ENCODE data around the gene FXYD3. TPM values are rescaled to one million over a fixed set of nuclear protein-coding genes. Genes with fewer than 3 reads are reported as not detected.
A peak's percentile ranks its signal among the peaks of the same experiment; 100 is the strongest.
"Not testable (repeated sequence)": the region's sequence is repeated elsewhere in the genome, so short reads cannot be mapped to it uniquely, and the experiment has no call there.

The FXYD3 gene
- polyA plus RNA-seq, 1 of the 3 experiments (the other 2 are of a cell fraction), result not detected

DNA sequence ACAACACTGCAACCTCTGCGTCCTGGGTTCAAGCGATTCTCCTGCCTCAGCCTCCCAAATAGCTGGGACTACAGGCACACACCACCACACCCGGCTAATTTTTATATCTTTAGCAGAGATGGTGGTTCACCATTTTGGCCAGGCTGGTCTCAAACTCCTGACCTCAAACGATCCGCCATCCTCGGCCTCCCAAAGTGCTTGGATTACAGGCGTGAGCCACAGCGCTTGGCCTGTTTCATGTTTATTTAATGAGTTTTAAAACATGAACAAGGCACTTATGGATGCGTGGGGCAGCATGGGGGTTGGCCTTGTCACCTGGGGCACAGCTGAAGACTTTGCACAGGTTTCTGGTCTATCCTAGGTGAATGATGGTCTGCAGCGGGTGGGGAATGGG, 37.5 kb downstream of the FXYD3 start:
- CTCF ChIA-PET, result interaction anchor here (1.0 to 5.3 kb wide), 10 partner anchors 10 to 119 kb away, joined by 3 to 59 read pairs (median 4); partner anchors contain the start of genes FXYD7 and USF2
- POLR2A ChIA-PET; H3K9ac ChIP-seq; H3F3A ChIP-seq (replicated peaks; ENCODE audit: insufficient read depth); H4K20me1 ChIP-seq (ENCODE audit: insufficient read depth); H3K4me1 ChIP-seq (ENCODE audit: control insufficient read depth in 1 of 2, insufficient read depth in 2 of 2, low read depth in 1 of 2, low read length in 1 of 2); H2AFZ ChIP-seq (ENCODE audit: low read depth); H3K27ac ChIP-seq (ENCODE audit: low read depth in 2 of 2, low read length in 1 of 2); H3K36me3 ChIP-seq (replicated peaks in 1 of 2; ENCODE audit: control insufficient read depth in 1 of 2, insufficient read depth in 2 of 2, low read length in 1 of 2); DNase-seq; H3K9me2 ChIP-seq; H3K4me3 ChIP-seq (ENCODE audit: low read depth in 2 of 2, low read length in 1 of 2); H3K27me3 ChIP-seq (ENCODE audit: insufficient read depth); H3K9me3 ChIP-seq: not testable (repeated sequence)
- WGBS (ENCODE audit: low lambda C conversion rate), result 76% methylated on average over 10 of the region's 10 CpGs
- peak overlapping the region; percentile 98; the same call in 1 of the 2 replicates for H3K4me2 ChIP-seq
- H3K79me2 ChIP-seq (ENCODE audit: insufficient read depth), result peaks cover 19% of the 10 kb centered on the region

DNA sequence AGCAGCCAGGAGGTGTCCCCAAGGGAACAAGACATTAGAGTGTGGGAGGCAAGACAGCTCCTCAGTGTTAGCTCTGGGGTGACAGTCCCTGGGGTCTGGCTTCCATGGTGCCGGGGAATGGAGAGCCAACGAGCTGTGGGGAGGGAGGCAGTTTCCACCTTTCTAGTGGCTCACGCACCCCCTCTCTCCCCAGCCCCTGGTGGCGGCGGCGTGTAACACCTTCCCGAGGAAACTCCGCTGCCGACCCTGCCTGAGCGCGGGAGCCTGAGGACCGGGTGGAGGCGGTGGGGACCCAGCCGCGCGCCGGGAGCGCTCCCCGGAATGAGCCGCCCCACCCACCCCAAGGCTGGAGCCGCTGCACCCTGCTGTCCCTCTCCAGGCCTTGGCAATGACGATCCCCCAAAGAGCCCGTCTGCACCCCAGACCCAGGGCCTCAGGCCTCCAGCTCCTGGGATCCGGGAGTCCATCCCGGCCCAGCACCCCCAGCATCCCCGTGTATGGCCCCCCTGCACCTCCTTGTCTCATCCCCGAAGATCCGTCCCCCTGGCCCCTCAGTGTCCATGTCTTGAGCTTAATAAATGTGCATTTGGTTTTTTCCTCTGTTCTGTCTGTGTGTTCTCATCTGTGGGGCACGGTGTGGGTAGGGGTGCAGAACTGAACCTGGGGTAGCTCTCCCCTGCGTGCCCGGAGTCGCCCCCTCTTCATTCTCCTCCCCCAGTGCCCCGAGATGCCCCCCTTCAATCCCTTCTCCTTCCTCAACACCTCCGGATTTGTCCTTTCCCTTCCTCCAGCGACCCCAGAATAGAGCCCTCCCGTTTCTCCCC, 38.3 kb downstream of the FXYD3 start:
- Histone ChIP-seq H4K20me1 (ENCODE audit: insufficient read depth) (no peaks in the 10 kb centered on the region), H3K9me2 (no peaks in the 10 kb centered on the region), H3K9ac (peak overlapping the region; percentile 90; the same call in 1 of the 2 replicates), H3K4me3 (ENCODE audit: low read depth in 2 of 2, low read length in 1 of 2) (peak overlapping the region; percentile 62 to 90), H3K36me3 (replicated peaks in 1 of 2; ENCODE audit: control insufficient read depth in 1 of 2, insufficient read depth in 2 of 2, low read length in 1 of 2) (peaks cover 3 to 14% of the 10 kb centered on the region in 2 experiments), H3K9me3 (no peaks in the 10 kb centered on the region), H2AFZ (ENCODE audit: low read depth) (peak overlapping the region; percentile 79), H3F3A (replicated peaks; ENCODE audit: insufficient read depth) (peaks cover 4% of the 10 kb centered on the region), H3K27ac (ENCODE audit: low read depth in 2 of 2, low read length in 1 of 2) (peak overlapping the region in 1 of 2 experiments; percentile 57; a peak in 1 of 4 replicates), H3K79me2 (ENCODE audit: insufficient read depth) (peaks cover 19% of the 10 kb centered on the region), H3K4me2 (peak overlapping the region; percentile 98), H3K4me1 (ENCODE audit: control insufficient read depth in 1 of 2, insufficient read depth in 2 of 2, low read depth in 1 of 2, low read length in 1 of 2) (peaks cover 0 to 3% of the 10 kb centered on the region in 2 experiments; a peak in 2 of 4 replicates), H3K27me3 (ENCODE audit: insufficient read depth) (no peaks in the 10 kb centered on the region)
- TF ChIP-seq REST (IDR thresholded peaks at IDR 0.05; ENCODE audit: low read depth, low read length) (no peak), RAD21 (IDR thresholded peaks at IDR 0.05; ENCODE audit: low read length) (peak; percentile 7; the same call in 1 of the 2 replicates), MXI1 (IDR thresholded peaks at IDR 0.05; ENCODE audit: low read depth, low read length) (no peak), SIN3A (IDR thresholded peaks at IDR 0.05; ENCODE audit: borderline replicate concordance, low read depth, low read length) (peak; percentile 31; the same call in 1 of the 2 replicates), FOSL2 (IDR thresholded peaks at IDR 0.05; ENCODE audit: borderline replicate concordance, low read depth) (no peak), SMC3 (IDR thresholded peaks at IDR 0.05; ENCODE audit: low read depth, low read length) (peak; percentile 9; the same call in 1 of the 2 replicates)
- TF ChIP-seq, protein P1, sequence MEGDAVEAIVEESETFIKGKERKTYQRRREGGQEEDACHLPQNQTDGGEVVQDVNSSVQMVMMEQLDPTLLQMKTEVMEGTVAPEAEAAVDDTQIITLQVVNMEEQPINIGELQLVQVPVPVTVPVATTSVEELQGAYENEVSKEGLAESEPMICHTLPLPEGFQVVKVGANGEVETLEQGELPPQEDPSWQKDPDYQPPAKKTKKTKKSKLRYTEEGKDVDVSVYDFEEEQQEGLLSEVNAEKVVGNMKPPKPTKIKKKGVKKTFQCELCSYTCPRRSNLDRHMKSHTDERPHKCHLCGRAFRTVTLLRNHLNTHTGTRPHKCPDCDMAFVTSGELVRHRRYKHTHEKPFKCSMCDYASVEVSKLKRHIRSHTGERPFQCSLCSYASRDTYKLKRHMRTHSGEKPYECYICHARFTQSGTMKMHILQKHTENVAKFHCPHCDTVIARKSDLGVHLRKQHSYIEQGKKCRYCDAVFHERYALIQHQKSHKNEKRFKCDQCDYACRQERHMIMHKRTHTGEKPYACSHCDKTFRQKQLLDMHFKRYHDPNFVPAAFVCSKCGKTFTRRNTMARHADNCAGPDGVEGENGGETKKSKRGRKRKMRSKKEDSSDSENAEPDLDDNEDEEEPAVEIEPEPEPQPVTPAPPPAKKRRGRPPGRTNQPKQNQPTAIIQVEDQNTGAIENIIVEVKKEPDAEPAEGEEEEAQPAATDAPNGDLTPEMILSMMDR (IDR thresholded peaks at IDR 0.05), result peak; percentile 65
- CTCF ChIA-PET, result interaction anchor here (0.7 to 5.3 kb wide), 14 partner anchors 9 to 119 kb away, joined by 3 to 59 read pairs (median 3); partner anchors contain the start of genes FXYD7 and USF2
- 5% methylated on average over 24 of the region's 36 CpGs for WGBS (ENCODE audit: low lambda C conversion rate)
- POLR2A ChIA-PET, result no interaction called here
- DNase-seq, result peak; percentile 79

Measured in SK-N-SH (cell line).